ENCODE results near the gene PDE3A.

PDE3A gene

GRCh38 chr12:20460956-20461355 lies 92.6 kb downstream of the PDE3A start:
- no peak for TF ChIP-seq CTCF (IDR thresholded peaks at IDR 0.05; ENCODE audit: borderline replicate concordance, insufficient read depth, low read depth, low read length)
- H3K4me3 ChIP-seq (ENCODE audit: low read depth, low read length), result no peak overlapping the region

GRCh38 chr12:20463913-20464524 lies 95.7 kb downstream of the PDE3A start:
- peak; percentile 35; the same call in 1 of the 2 replicates for TF ChIP-seq CTCF (IDR thresholded peaks at IDR 0.05; ENCODE audit: borderline replicate concordance, insufficient read depth, low read depth, low read length)
- H3K4me3 ChIP-seq (ENCODE audit: low read depth, low read length), result no peak overlapping the region

GRCh38 chr12:20469300-20469699 lies 101.0 kb downstream of the PDE3A start:
- H3K4me3 ChIP-seq (ENCODE audit: low read depth, low read length), result no peak overlapping the region
- TF ChIP-seq CTCF (IDR thresholded peaks at IDR 0.05; ENCODE audit: borderline replicate concordance, insufficient read depth, low read depth, low read length), result no peak

- TF ChIP-seq CTCF (IDR thresholded peaks at IDR 0.05; ENCODE audit: borderline replicate concordance, insufficient read depth, low read depth, low read length), result no peak
- no peak overlapping the region for H3K4me3 ChIP-seq (ENCODE audit: low read depth, low read length)
Measured at GRCh38 chr12:20469756-20470155, 101.4 kb downstream of the PDE3A start.

- no peak for TF ChIP-seq CTCF (IDR thresholded peaks at IDR 0.05; ENCODE audit: borderline replicate concordance, insufficient read depth, low read depth, low read length)
- H3K4me3 ChIP-seq (ENCODE audit: low read depth, low read length), result no peak overlapping the region
Measured at GRCh38 chr12:20472102-20472782, 103.9 kb downstream of the PDE3A start.

GRCh38 chr12:20473133-20473532 lies 104.8 kb downstream of the PDE3A start:
- H3K4me3 ChIP-seq (ENCODE audit: low read depth, low read length), result no peak overlapping the region
- TF ChIP-seq CTCF (IDR thresholded peaks at IDR 0.05; ENCODE audit: borderline replicate concordance, insufficient read depth, low read depth, low read length), result no peak

GRCh38 chr12:20474016-20474415 lies 105.7 kb downstream of the PDE3A start:
- TF ChIP-seq CTCF (IDR thresholded peaks at IDR 0.05; ENCODE audit: borderline replicate concordance, insufficient read depth, low read depth, low read length), result no peak

More at GRCh38 chr12:20474016-20474415, 105.7 kb downstream of the PDE3A start:
- no peak overlapping the region for H3K4me3 ChIP-seq (ENCODE audit: low read depth, low read length)
